ENCODE measurements around the gene ARMC7. TPM values are rescaled to one million over a fixed set of nuclear protein-coding genes. Genes with fewer than 3 reads are reported as not detected.

Gene ARMC7
- total and polyA plus RNA-seq, 2 donors (not counting 1 experiment from before 2014, with no cell fraction given): 3.1 to 5.9 TPM

DNA sequence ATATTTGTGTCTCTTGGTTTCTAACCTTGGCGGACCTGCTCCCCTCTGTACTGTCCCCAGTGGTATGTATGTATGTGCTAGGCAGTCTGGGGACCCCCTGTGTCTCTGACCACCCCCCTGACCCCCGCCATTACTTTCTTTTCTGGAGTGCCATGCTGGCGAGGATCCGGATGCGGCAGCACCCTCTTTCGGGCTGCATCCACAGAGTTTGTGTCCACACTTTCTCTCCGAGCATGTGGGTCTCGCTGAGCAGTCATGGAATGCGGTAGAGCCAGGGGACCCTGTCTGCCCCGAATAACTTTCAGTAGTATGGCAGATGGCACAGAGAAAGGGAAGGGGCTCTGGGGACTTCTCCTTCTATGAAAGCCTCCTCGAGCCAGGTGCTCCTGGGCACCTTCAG, 45.7 kb upstream of the ARMC7 start:
- no peaks in the 10 kb centered on the region for H3K4me1 ChIP-seq (ENCODE audit: control insufficient read depth, extremely low read depth, insufficient read depth, low read length)
- no peaks in the 10 kb centered on the region for H3K9me3 ChIP-seq (ENCODE audit: control insufficient read depth, insufficient read depth, low read depth, low read length)
- H3K4me2 ChIP-seq (ENCODE audit: extremely low read depth, insufficient read depth, low read length): no peak overlapping the region
- H3K36me3 ChIP-seq (ENCODE audit: control insufficient read depth, insufficient read depth, low read length): peaks cover 22% of the 10 kb centered on the region
- no peak for DNase-seq (ENCODE audit: low read depth in 2 of 2)
- H3K79me2 ChIP-seq (ENCODE audit: control insufficient read depth, insufficient read depth, low read length): no peaks in the 10 kb centered on the region
- no peaks in the 10 kb centered on the region for H4K20me1 ChIP-seq (ENCODE audit: control insufficient read depth, extremely low read depth, insufficient read depth, low read length)
- H3K27me3 ChIP-seq (ENCODE audit: control insufficient read depth, insufficient read depth, low read length): no peaks in the 10 kb centered on the region
- H2AFZ ChIP-seq (ENCODE audit: low read length): no peak overlapping the region
- no peak overlapping the region for H3K9ac ChIP-seq (ENCODE audit: insufficient read depth, low read length)
- no peak overlapping the region for H3K27ac ChIP-seq (ENCODE audit: insufficient read depth, low read length)
- H3K4me3 ChIP-seq (replicated peaks in 1 of 4; ENCODE audit: control extremely low read depth in 1 of 4, insufficient read depth in 1 of 4, low read depth in 3 of 4, low read length in 4 of 4): no peak overlapping the region
- TF ChIP-seq CTCF (conservative IDR thresholded peaks at IDR 0.05 in 1 of 2, IDR thresholded peaks at IDR 0.05 in 1 of 2; ENCODE audit: low read depth in 1 of 2, low read length in 2 of 2) (no peak), EZH2 (IDR thresholded peaks at IDR 0.05; ENCODE audit: low read length, missing control alignments) (no peak)

DNA sequence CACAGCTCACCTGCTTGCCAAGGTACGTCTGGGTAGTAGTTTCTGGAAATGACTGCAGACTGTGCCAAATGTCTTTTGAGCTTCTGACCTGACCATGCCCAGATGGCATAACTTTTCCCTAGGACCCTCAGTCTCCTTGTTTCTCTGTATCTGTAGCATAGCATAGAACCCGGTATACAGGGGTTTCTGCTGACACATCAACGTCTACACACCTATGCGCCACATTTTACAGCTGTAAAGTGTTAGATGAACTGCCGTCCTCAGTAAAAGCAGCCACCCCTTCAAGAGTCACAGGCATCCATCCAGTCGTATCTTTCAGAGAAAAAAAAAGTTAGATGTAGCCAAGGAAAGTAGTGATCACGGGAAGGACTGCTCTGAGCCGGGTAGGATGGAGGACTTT, 45.3 kb upstream of the ARMC7 start:
- H4K20me1 ChIP-seq (ENCODE audit: control insufficient read depth, extremely low read depth, insufficient read depth, low read length): no peaks in the 10 kb centered on the region

GRCh38 chr17:75064867-75065561, 44.8 kb upstream of the ARMC7 start:
- H2AFZ ChIP-seq (ENCODE audit: low read length): no peak overlapping the region
- H3K4me1 ChIP-seq (ENCODE audit: control insufficient read depth, extremely low read depth, insufficient read depth, low read length): no peaks in the 10 kb centered on the region
- H3K4me2 ChIP-seq (ENCODE audit: extremely low read depth, insufficient read depth, low read length): no peak overlapping the region
- no peak overlapping the region for H3K27ac ChIP-seq (ENCODE audit: insufficient read depth, low read length)
- no peaks in the 10 kb centered on the region for H3K79me2 ChIP-seq (ENCODE audit: control insufficient read depth, insufficient read depth, low read length)
- H3K4me3 ChIP-seq (replicated peaks in 1 of 4; ENCODE audit: control extremely low read depth in 1 of 4, insufficient read depth in 1 of 4, low read depth in 3 of 4, low read length in 4 of 4): no peak overlapping the region
- H4K20me1 ChIP-seq (ENCODE audit: control insufficient read depth, extremely low read depth, insufficient read depth, low read length): no peaks in the 10 kb centered on the region
- no peaks in the 10 kb centered on the region for H3K9me3 ChIP-seq (ENCODE audit: control insufficient read depth, insufficient read depth, low read depth, low read length)
- no peaks in the 10 kb centered on the region for H3K27me3 ChIP-seq (ENCODE audit: control insufficient read depth, insufficient read depth, low read length)
- no peak overlapping the region for H3K9ac ChIP-seq (ENCODE audit: insufficient read depth, low read length)
- no peak for DNase-seq (ENCODE audit: low read depth in 2 of 2)
- H3K36me3 ChIP-seq (ENCODE audit: control insufficient read depth, insufficient read depth, low read length): peaks cover 21% of the 10 kb centered on the region
- TF ChIP-seq EZH2 (IDR thresholded peaks at IDR 0.05; ENCODE audit: low read length, missing control alignments) (no peak), CTCF (conservative IDR thresholded peaks at IDR 0.05 in 1 of 2, IDR thresholded peaks at IDR 0.05 in 1 of 2; ENCODE audit: low read depth in 1 of 2, low read length in 2 of 2) (no peak)

More for the DNA sequence above, 45.3 kb upstream of the ARMC7 start:
- no peak overlapping the region for H3K4me2 ChIP-seq (ENCODE audit: extremely low read depth, insufficient read depth, low read length)
- H3K36me3 ChIP-seq (ENCODE audit: control insufficient read depth, insufficient read depth, low read length): peaks cover 22% of the 10 kb centered on the region
- H3K4me1 ChIP-seq (ENCODE audit: control insufficient read depth, extremely low read depth, insufficient read depth, low read length): no peaks in the 10 kb centered on the region
- no peaks in the 10 kb centered on the region for H3K79me2 ChIP-seq (ENCODE audit: control insufficient read depth, insufficient read depth, low read length)
- no peak overlapping the region for H3K27ac ChIP-seq (ENCODE audit: insufficient read depth, low read length)
- no peak for DNase-seq (ENCODE audit: low read depth in 2 of 2)
- TF ChIP-seq CTCF (conservative IDR thresholded peaks at IDR 0.05 in 1 of 2, IDR thresholded peaks at IDR 0.05 in 1 of 2; ENCODE audit: low read depth in 1 of 2, low read length in 2 of 2) (no peak), EZH2 (IDR thresholded peaks at IDR 0.05; ENCODE audit: low read length, missing control alignments) (no peak)
- H2AFZ ChIP-seq (ENCODE audit: low read length): no peak overlapping the region
- H3K9me3 ChIP-seq (ENCODE audit: control insufficient read depth, insufficient read depth, low read depth, low read length): no peaks in the 10 kb centered on the region
- no peak overlapping the region for H3K9ac ChIP-seq (ENCODE audit: insufficient read depth, low read length)
- H3K4me3 ChIP-seq (replicated peaks in 1 of 4; ENCODE audit: control extremely low read depth in 1 of 4, insufficient read depth in 1 of 4, low read depth in 3 of 4, low read length in 4 of 4): no peak overlapping the region
- no peaks in the 10 kb centered on the region for H3K27me3 ChIP-seq (ENCODE audit: control insufficient read depth, insufficient read depth, low read length)
